SK-N-SH treated with all-trans-retinoic acid at 6 μM for 48 hours (cell line): ENCODE data around the gene CDK11A.

ENCODE experiments used
- ATAC-seq: fragments of 200-7000 bp; cut with Tn5 transposase; 3 replicates; pipeline ENCODE4 v1.9.1; 2020; ENCODE audit warnings: mild to moderate bottlenecking, moderate library complexity
- BACH2 ChIP-seq: fragments of 250-450 bp; sonication (Bioruptor Pico); IDR thresholded peaks from 2 replicates; pipeline ENCODE4 v1.9.0; 2021; ENCODE audit warnings: mild to moderate bottlenecking, borderline replicate concordance
- CREB5 ChIP-seq: fragments of 250-450 bp; sonication (Bioruptor Pico); IDR thresholded peaks from 2 replicates; pipeline ENCODE4 v1.5.1; 2020; ENCODE audit warnings: low read depth, mild to moderate bottlenecking, moderate library complexity
- CSDC2 ChIP-seq: fragments of 250-450 bp; sonication (Bioruptor Pico); IDR thresholded peaks from 2 replicates; pipeline ENCODE4 v1.5.0; 2020; ENCODE audit warnings: mild to moderate bottlenecking, moderate library complexity
- CSRNP3 ChIP-seq: fragments of 250-450 bp; sonication (Bioruptor Pico); IDR thresholded peaks from 2 replicates; pipeline ENCODE4 v1.5.1; 2021; ENCODE audit warnings: mild to moderate bottlenecking, moderate library complexity
- ESRRG ChIP-seq: fragments of 250-450 bp; sonication (Bioruptor Pico); IDR thresholded peaks from 2 replicates; pipeline ENCODE4 v1.6.1; 2021; ENCODE audit warnings: mild to moderate bottlenecking
- GLIS3 ChIP-seq: fragments of 250-450 bp; sonication (Bioruptor Pico); IDR thresholded peaks from 2 replicates; pipeline ENCODE4 v1.5.0; 2020; ENCODE audit warnings: mild to moderate bottlenecking, moderate library complexity
- ISL1 ChIP-seq: fragments of 250-450 bp; sonication (Bioruptor Pico); IDR thresholded peaks from 2 replicates; pipeline ENCODE4 v2.1.2; 2022; ENCODE audit warnings: mild to moderate bottlenecking, moderate library complexity
- OSR1 ChIP-seq: fragments of 250-450 bp; sonication (Bioruptor Pico); IDR thresholded peaks from 2 replicates; pipeline ENCODE4 v1.8.0; 2022; ENCODE audit warnings: moderate library complexity, mild to moderate bottlenecking, inconsistent platforms
- RARB ChIP-seq: fragments of 250-450 bp; sonication (Bioruptor Pico); IDR thresholded peaks from 2 replicates; pipeline ENCODE4 v1.8.0; 2021; ENCODE audit warnings: mild to moderate bottlenecking, moderate library complexity
- SNAI2 ChIP-seq: fragments of 250-450 bp; sonication (Bioruptor Pico); IDR thresholded peaks from 2 replicates; pipeline ENCODE4 v1.5.0; 2020; ENCODE audit warnings: mild to moderate bottlenecking, moderate library complexity
- TCF4 ChIP-seq: fragments of 250-450 bp; sonication (Bioruptor Pico); IDR thresholded peaks from 2 replicates; pipeline ENCODE4 v1.8.0; 2021; ENCODE audit warnings: mild to moderate bottlenecking, moderate library complexity, borderline replicate concordance
- TOX ChIP-seq: fragments of 250-450 bp; sonication (Bioruptor Pico); IDR thresholded peaks from 2 replicates; pipeline ENCODE4 v1.8.0; 2021; ENCODE audit warnings: mild to moderate bottlenecking, moderate library complexity, borderline replicate concordance
- ZC3H10 ChIP-seq: fragments of 250-450 bp; sonication (Bioruptor Pico); IDR thresholded peaks from 2 replicates; pipeline ENCODE4 v1.5.1; 2021; ENCODE audit warnings: mild to moderate bottlenecking, moderate library complexity
- ZFP3 ChIP-seq: fragments of 250-450 bp; sonication (Bioruptor Pico); IDR thresholded peaks from 2 replicates; pipeline ENCODE4 v1.5.0; 2020; ENCODE audit warnings: mild to moderate bottlenecking, moderate library complexity
- ZFP30 ChIP-seq: fragments of 450-650 bp; formaldehyde crosslinking; IDR thresholded peaks from 2 replicates; pipeline ENCODE4 v1.5.0; 2022; ENCODE audit warnings: mild to moderate bottlenecking, moderate library complexity
- ZNF565 ChIP-seq: fragments of 450-650 bp; formaldehyde crosslinking; conservative IDR thresholded peaks from 2 replicates; pipeline ENCODE4 v1.5.0; 2020; ENCODE audit warnings: low read depth, mild to moderate bottlenecking, moderate library complexity
- ZNF70 ChIP-seq: fragments of 450-650 bp; formaldehyde crosslinking; IDR thresholded peaks from 2 replicates; pipeline ENCODE4 v1.5.0; 2020; ENCODE audit warnings: mild to moderate bottlenecking, moderate library complexity
- ZNF8 ChIP-seq: fragments of 450-650 bp; formaldehyde crosslinking; IDR thresholded peaks from 2 replicates; pipeline ENCODE4 v1.5.0; 2020; ENCODE audit warnings: mild to moderate bottlenecking, moderate library complexity
- TF ChIP-seq, protein P1 (sequence below): fragments of 250-450 bp; sonication (Bioruptor Pico); IDR thresholded peaks from 2 replicates; pipeline ENCODE4 v1.8.0; 2021; ENCODE audit warnings: low read depth, mild to moderate bottlenecking, moderate library complexity, borderline replicate concordance

The CDK11A gene

DNA sequence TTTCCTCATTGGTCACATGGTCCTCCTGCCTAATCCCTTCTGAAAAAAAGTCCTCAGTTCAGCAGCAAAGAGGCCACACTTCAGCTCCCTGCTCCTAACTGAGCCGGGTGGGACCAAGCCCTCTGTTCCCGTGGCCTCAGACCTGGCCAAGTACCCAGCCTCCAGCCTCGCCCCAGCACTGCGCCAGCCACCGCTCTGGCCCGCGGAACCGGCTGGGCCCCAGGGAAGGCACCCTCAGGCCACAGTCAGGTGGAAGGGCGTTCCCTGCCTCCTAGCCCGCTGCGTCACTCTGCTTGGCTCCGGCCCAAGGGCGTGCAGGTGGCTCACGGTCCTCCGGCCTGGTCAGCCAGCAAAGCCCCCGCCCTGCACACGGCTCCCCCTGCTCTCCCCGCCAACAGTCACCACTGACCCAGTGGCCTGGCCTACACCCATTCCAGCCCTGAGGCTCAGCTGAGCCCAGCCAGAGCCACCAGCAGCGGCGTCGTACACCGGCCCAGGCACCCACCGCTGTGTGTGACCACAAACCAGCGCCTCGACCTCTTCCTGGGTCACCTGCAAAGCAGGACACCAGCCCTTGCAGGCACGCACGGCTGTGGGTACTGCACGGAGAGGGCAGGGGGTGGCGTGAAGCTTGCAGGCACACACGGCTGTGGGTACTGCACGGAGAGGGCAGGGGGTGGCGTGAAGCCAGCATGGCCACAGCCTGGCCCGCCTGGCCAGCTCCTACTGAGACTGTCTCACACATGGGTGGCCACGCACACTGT lies 34.7 kb upstream of the CDK11A start:
- no peak for ATAC-seq
- TF ChIP-seq CSDC2 (CRISPR knock-in tag) = no peak
- TF ChIP-seq, all 23 proteins: peak for 0

DNA sequence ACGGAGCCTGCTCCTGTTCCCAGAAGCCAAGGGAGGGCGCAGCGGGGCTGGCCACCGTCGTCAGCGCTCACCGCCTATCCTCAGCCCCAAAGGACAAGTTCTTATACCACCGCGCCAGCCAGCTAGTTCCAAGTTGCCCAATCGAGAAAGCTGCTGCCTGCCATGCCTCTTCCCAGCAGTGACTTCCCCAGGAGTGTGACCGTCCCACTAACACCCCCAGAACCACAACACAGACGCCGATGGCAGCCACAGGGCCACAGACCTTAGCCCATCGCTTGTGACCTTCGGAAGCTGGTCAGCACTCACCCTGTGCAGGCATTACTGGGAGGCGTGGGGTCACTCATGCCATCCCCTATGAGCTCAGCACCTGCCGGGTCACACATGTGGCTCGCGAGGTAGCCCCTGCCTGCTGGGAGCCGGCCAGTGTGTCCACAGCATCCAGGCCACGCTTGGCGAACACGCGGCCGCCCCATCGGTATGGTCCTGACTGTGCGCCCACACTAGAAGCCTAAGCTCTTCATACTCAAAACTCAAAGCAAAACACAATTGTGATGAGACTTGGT lies 34.0 kb upstream of the CDK11A start:
- ATAC-seq = no peak
- TF ChIP-seq CSDC2 (CRISPR knock-in tag) = no peak
- no peak for TF ChIP-seq ESRRG (CRISPR knock-in tag)
- no peak for TF ChIP-seq OSR1 (CRISPR knock-in tag)
- TF ChIP-seq ZNF70 = no peak
- no peak for TF ChIP-seq CREB5
- TF ChIP-seq ZFP3 (CRISPR knock-in tag) = no peak
- TF ChIP-seq ZC3H10 (CRISPR knock-in tag) = no peak
- no peak for TF ChIP-seq ZNF8 (CRISPR knock-in tag)
- TF ChIP-seq RARB = no peak
- no peak for TF ChIP-seq ISL1 (CRISPR knock-in tag)
- no peak for TF ChIP-seq TCF4
- TF ChIP-seq, protein P1, sequence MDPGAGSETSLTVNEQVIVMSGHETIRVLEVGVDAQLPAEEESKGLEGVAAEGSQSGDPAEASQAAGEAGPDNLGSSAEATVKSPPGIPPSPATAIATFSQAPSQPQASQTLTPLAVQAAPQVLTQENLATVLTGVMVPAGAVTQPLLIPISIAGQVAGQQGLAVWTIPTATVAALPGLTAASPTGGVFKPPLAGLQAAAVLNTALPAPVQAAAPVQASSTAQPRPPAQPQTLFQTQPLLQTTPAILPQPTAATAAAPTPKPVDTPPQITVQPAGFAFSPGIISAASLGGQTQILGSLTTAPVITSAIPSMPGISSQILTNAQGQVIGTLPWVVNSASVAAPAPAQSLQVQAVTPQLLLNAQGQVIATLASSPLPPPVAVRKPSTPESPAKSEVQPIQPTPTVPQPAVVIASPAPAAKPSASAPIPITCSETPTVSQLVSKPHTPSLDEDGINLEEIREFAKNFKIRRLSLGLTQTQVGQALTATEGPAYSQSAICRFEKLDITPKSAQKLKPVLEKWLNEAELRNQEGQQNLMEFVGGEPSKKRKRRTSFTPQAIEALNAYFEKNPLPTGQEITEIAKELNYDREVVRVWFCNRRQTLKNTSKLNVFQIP (CRISPR knock-in tag) = no peak
- no peak for TF ChIP-seq ZFP30 (CRISPR knock-in tag)
- TF ChIP-seq ZNF565 (CRISPR knock-in tag) = no peak

DNA sequence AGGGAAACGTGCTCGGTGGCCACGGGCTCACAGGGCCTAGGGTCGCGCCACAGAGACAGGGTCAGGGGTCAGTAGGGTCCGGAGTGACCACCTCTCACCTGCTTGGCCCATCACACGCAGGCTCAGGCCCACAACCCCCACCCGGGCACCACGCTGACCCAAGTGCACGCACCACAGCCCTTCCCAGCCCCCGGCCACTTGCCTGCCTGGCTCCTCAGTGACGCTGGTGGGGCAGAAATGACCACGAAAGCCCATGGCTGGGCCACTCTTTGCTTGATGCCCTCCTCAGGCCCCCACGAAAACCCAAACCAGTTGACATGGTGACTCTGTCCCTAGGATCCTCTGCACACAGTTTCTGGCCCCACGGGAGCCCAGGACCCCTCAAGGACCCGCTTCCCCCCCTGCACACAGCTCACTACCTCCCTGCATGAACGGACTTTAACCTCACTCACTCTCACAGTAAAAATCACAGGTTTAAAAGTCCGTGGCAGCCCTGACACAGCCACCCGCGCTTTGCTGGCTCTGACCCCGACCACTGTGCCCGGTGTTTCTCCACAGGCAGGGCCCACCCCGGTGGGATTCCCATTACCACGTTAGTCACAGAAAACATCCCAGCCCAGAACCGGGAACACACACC lies 33.4 kb upstream of the CDK11A start:
- TF ChIP-seq ZFP3 (CRISPR knock-in tag) (no peak), GLIS3 (no peak), SNAI2 (CRISPR knock-in tag) (no peak), ZFP30 (CRISPR knock-in tag) (no peak), TOX (CRISPR knock-in tag) (no peak), CSRNP3 (CRISPR knock-in tag) (no peak)

GRCh38 chr1:1756661-1757421 lies 32.7 kb upstream of the CDK11A start:
- ATAC-seq = no peak
- TF ChIP-seq ZFP3 (CRISPR knock-in tag) (no peak), CSDC2 (CRISPR knock-in tag) (no peak), SNAI2 (CRISPR knock-in tag) (no peak), CREB5 (no peak), ZNF70 (no peak), ESRRG (CRISPR knock-in tag) (no peak), OSR1 (CRISPR knock-in tag) (no peak), ZNF565 (CRISPR knock-in tag) (no peak), GLIS3 (no peak), RARB (no peak), BACH2 (CRISPR knock-in tag) (no peak)

More for the DNA sequence above, 33.4 kb upstream of the CDK11A start:
- no peak for ATAC-seq
